Body of pancreas (tissue), 4 donors: ENCODE data around the gene FLT1. TPM values are rescaled to one million over a fixed set of nuclear protein-coding genes. Genes with fewer than 3 reads are reported as not detected.

Experiments
- ATAC-seq: fragments of 150-250 bp; one replicate; pipeline ENCODE4 v1.9.1; 2016
- DNase-seq, 4 donors: peaks; one replicate each; pipeline ENCODE4 v3.0.0-alpha.2; 2019
- H3K27ac ChIP-seq, 4 donors: fragments of 200-600 bp; sonication (generic); 1 replicate in 3 of 4; 2 replicates in 1 of 4; pipeline versions ENCODE4 v1.5.1 to v1.6.1; 2016 to 2019; ENCODE audit warnings: mild to moderate bottlenecking in 1 of 4, mixed read lengths in 1 of 4, moderate library complexity in 1 of 4
- H3K27me3 ChIP-seq, 2 donors: fragments of 200-600 bp; sonication (generic); one replicate each; pipeline ENCODE4 v1.6.0; 2016; ENCODE audit warnings: mild to moderate bottlenecking in 1 of 2
- H3K36me3 ChIP-seq, 2 donors: fragments of 200-600 bp; sonication (generic); replicated peaks in 1 of 2; 2 replicates each; pipeline ENCODE4 v1.5.1; 2016; ENCODE audit warnings: low read depth in 2 of 2; ENCODE audit not compliant: insufficient read depth in 1 of 2
- H3K4me1 ChIP-seq: fragments of 200-600 bp; sonication (generic); one replicate; pipeline ENCODE4 v1.6.0; 2016
- H3K4me3 ChIP-seq, 2 donors: fragments of 200-600 bp; sonication (generic); 1 replicate in 1 of 2; 2 replicates in 1 of 2; pipeline ENCODE4 v1.5.1; 2016 to 2019
- H3K9me3 ChIP-seq, 3 donors: fragments of 200-600 bp; sonication (generic); 1 replicate in 2 of 3; 2 replicates in 1 of 3; pipeline ENCODE4 v1.5.1; 2016
- CTCF ChIP-seq, 7 experiments: fragments of 450-650 bp in 4 of 7; fragments of 200-600 bp in 3 of 7; sonication (generic) in 3 of 7; IDR thresholded peaks; one replicate each; pipeline ENCODE4 v1.5.1; 2016 to 2019; ENCODE audit warnings: antibody characterized with exemption in 7 of 7
- POLR2A ChIP-seq, 3 donors: fragments of 450-650 bp; IDR thresholded peaks; one replicate each; pipeline ENCODE4 v1.6.1; 2016; ENCODE audit warnings: antibody characterized with exemption in 3 of 3, mild to moderate bottlenecking in 2 of 3
- WGBS, 2 donors: methylation state at CpG; one replicate each; pipeline ENCODE4 v1.1.5; 2017; 5-methylcytosine and 5-hydroxymethylcytosine counted together
- intact Hi-C: fragments of 100-400 bp; cut with DNase I; formaldehyde crosslinking; loops from one replicate; pipeline ENCODE4 v1.15.1; 2023
- total RNA-seq, 2 donors: library from RNA; depleted of rRNA; stranded (reverse); fragments of >200 nt; gene quantifications; one replicate each; pipeline ENCODE4 v1.1.0, GENCODE V29; 2016

The FLT1 gene
- total RNA-seq, 2 donors from 2014 or later, result 15.3 to 20.4 TPM

- no peak for DNase-seq
- Histone ChIP-seq H3K27ac (no peak overlapping the region), H3K9me3 (no peaks in the 10 kb centered on the region), H3K4me3 (no peak overlapping the region), H3K36me3 (no peaks in the 10 kb centered on the region), H3K27me3 (no peaks in the 10 kb centered on the region), H3K4me1 (no peaks in the 10 kb centered on the region)
- 76 to 78% methylated on average over 8 of the region's 8 CpGs for WGBS, 2 donors
- no peak for TF ChIP-seq CTCF (IDR thresholded peaks at IDR 0.05)
- no peak for TF ChIP-seq POLR2A (IDR thresholded peaks at IDR 0.05)
- ATAC-seq, result no peak
- intact Hi-C loops, result no loop called here
These were observed 27.9 kb upstream of the FLT1 start for GRCh38 chr13:28522871-28523270.

GRCh38 chr13:28513745-28514144 lies 18.8 kb upstream of the FLT1 start:
- Histone ChIP-seq H3K27ac (no peak overlapping the region), H3K4me3 (no peak overlapping the region), H3K27me3 (no peaks in the 10 kb centered on the region), H3K36me3 (no peaks in the 10 kb centered on the region), H3K4me1 (no peaks in the 10 kb centered on the region), H3K9me3 (no peaks in the 10 kb centered on the region)
- ATAC-seq, result no peak
- WGBS, 2 donors, result 65 to 70% methylated on average over 4 of the region's 4 CpGs
- no peak for TF ChIP-seq CTCF (IDR thresholded peaks at IDR 0.05)
- no peak for TF ChIP-seq POLR2A (IDR thresholded peaks at IDR 0.05)
- intact Hi-C loops, result no loop called here
- DNase-seq, result no peak

- Histone ChIP-seq H3K27me3 (no peaks in the 10 kb centered on the region), H3K9me3 (no peaks in the 10 kb centered on the region), H3K4me1 (no peaks in the 10 kb centered on the region), H3K36me3 (no peaks in the 10 kb centered on the region), H3K27ac (no peak overlapping the region), H3K4me3 (no peak overlapping the region)
- no peak for ATAC-seq
- 42 to 55% methylated on average over 1 of the region's 1 CpG for WGBS, 2 donors
- no peak for DNase-seq
- no peak for TF ChIP-seq CTCF (IDR thresholded peaks at IDR 0.05)
- no peak for TF ChIP-seq POLR2A (IDR thresholded peaks at IDR 0.05)
- intact Hi-C loops, result no loop called here
These were observed 15.6 kb upstream of the FLT1 start for GRCh38 chr13:28510542-28510941.

- DNase-seq (no peak), ATAC-seq (no peak)
- TF ChIP-seq CTCF (IDR thresholded peaks at IDR 0.05) (no peak), POLR2A (IDR thresholded peaks at IDR 0.05) (no peak)
- Histone ChIP-seq H3K27me3 (no peaks in the 10 kb centered on the region), H3K27ac (no peak overlapping the region), H3K4me3 (no peak overlapping the region), H3K9me3 (no peaks in the 10 kb centered on the region), H3K36me3 (no peaks in the 10 kb centered on the region), H3K4me1 (no peaks in the 10 kb centered on the region)
- intact Hi-C loops, result no loop called here
These were observed 15.1 kb upstream of the FLT1 start for GRCh38 chr13:28510066-28510465.

GRCh38 chr13:28505543-28506135 lies 10.7 kb upstream of the FLT1 start:
- Histone ChIP-seq H3K4me3 (no peak overlapping the region), H3K4me1 (no peaks in the 10 kb centered on the region), H3K36me3 (no peaks in the 10 kb centered on the region), H3K27ac (no peak overlapping the region), H3K9me3 (no peaks in the 10 kb centered on the region), H3K27me3 (no peaks in the 10 kb centered on the region)
- ATAC-seq (no peak), DNase-seq (no peak)
- 53 to 62% methylated on average over 7 of the region's 7 CpGs for WGBS, 2 donors
- TF ChIP-seq CTCF (IDR thresholded peaks at IDR 0.05) (no peak), POLR2A (IDR thresholded peaks at IDR 0.05) (no peak)
- intact Hi-C loops, result no loop called here
